Right ventricle myocardium inferior (tissue), 1 donor: ENCODE results near the gene RUNX2. TPM values are rescaled to one million over a fixed set of nuclear protein-coding genes. Genes with fewer than 3 reads are reported as not detected.
A peak's percentile ranks its signal among the peaks of the same experiment; 100 is the strongest.
"Not testable (repeated sequence)": the region's sequence is repeated elsewhere in the genome, so short reads cannot be mapped to it uniquely, and the experiment has no call there.

Source experiments
- ATAC-seq: fragments of 200-7000 bp; cut with Tn5 transposase; one replicate; pipeline ENCODE4 v1.9.1; 2020; ENCODE audit warnings: mild to moderate bottlenecking, moderate library complexity
- DNase-seq: peaks from one replicate; pipeline ENCODE4 v3.0.0; 2021; ENCODE audit errors: missing footprints
- intact Hi-C: fragments of 100-400 bp; cut with DNase I; formaldehyde crosslinking; loops from one replicate; pipeline ENCODE4 v1.11.0; 2022
- total RNA-seq: library from RNA; stranded (reverse); fragmentation: NEBNext Ultra II Directional; extraction: Animal tissue kit (Norgen Biotek cat#: 25700); gene quantifications from one replicate; pipeline ENCODE4 v1.2.1, GENCODE V29; 2021
- donor health status: DM: no; HTN: yes; CAD: no; lungs with severe emphysema.

Gene RUNX2
- total RNA-seq, 1 donor from 2014 or later = 0.43 TPM

GRCh38 chr6:45663251-45664221 lies 335.4 kb downstream of the RUNX2 start:
- ATAC-seq = peak; percentile 61
- no peak for DNase-seq

GRCh38 chr6:45664707-45665106 lies 336.6 kb downstream of the RUNX2 start:
- ATAC-seq (no peak), DNase-seq (no peak)
- intact Hi-C loops = no loop called here

More at GRCh38 chr6:45663251-45664221, 335.4 kb downstream of the RUNX2 start:
- intact Hi-C loops = no loop called here

GRCh38 chr6:45665859-45666258 lies 337.7 kb downstream of the RUNX2 start:
- no peak for DNase-seq
- ATAC-seq = no peak
- intact Hi-C loops = no loop called here

- ATAC-seq (no peak), DNase-seq (no peak)
- intact Hi-C loops = no loop called here
Observed at GRCh38 chr6:45666846-45667245, 338.7 kb downstream of the RUNX2 start.

GRCh38 chr6:45667300-45667699 lies 339.2 kb downstream of the RUNX2 start:
- DNase-seq (no peak), ATAC-seq (no peak)
- intact Hi-C loops = no loop called here

- ATAC-seq (no peak), DNase-seq (no peak)
- intact Hi-C loops = no loop called here
Observed at GRCh38 chr6:45667766-45668165, 339.6 kb downstream of the RUNX2 start.

- ATAC-seq (no peak), DNase-seq (no peak)
- intact Hi-C loops = no loop called here
Observed at GRCh38 chr6:45668705-45669104, 340.6 kb downstream of the RUNX2 start.

- DNase-seq, ATAC-seq, intact Hi-C loops: not testable (repeated sequence)
Observed at GRCh38 chr6:45673167-45673566, 345.0 kb downstream of the RUNX2 start.

- intact Hi-C loops, DNase-seq, ATAC-seq: not testable (repeated sequence)
Observed at GRCh38 chr6:45675166-45675565, 347.0 kb downstream of the RUNX2 start.

- no peak for DNase-seq
- ATAC-seq = no peak
- intact Hi-C loops = no loop called here
Observed at GRCh38 chr6:45675634-45676033, 347.5 kb downstream of the RUNX2 start.

- intact Hi-C loops = no loop called here
- DNase-seq (no peak), ATAC-seq (no peak)
Observed at GRCh38 chr6:45676380-45676779, 348.2 kb downstream of the RUNX2 start.

- intact Hi-C loops = no loop called here
- peak; percentile 72 for ATAC-seq
- no peak for DNase-seq
Observed at GRCh38 chr6:45677381-45678284, 349.5 kb downstream of the RUNX2 start.

GRCh38 chr6:45678285-45678607 lies 350.1 kb downstream of the RUNX2 start:
- intact Hi-C loops = no loop called here
- DNase-seq (no peak), ATAC-seq (no peak)

- intact Hi-C loops = no loop called here
- ATAC-seq = no peak
Observed at GRCh38 chr6:45679163-45679562, 351.0 kb downstream of the RUNX2 start.

GRCh38 chr6:45679631-45680030 lies 351.5 kb downstream of the RUNX2 start:
- no peak for DNase-seq
- intact Hi-C loops = no loop called here
- no peak for ATAC-seq

More at GRCh38 chr6:45679163-45679562, 351.0 kb downstream of the RUNX2 start:
- DNase-seq = no peak

GRCh38 chr6:45681860-45682511 lies 353.9 kb downstream of the RUNX2 start:
- ATAC-seq = peak; percentile 44
- intact Hi-C loops = no loop called here
- DNase-seq = no peak

- intact Hi-C loops = no loop called here
- ATAC-seq = no peak
- no peak for DNase-seq
Observed at GRCh38 chr6:45684476-45684875, 356.3 kb downstream of the RUNX2 start.

GRCh38 chr6:45685076-45685475 lies 356.9 kb downstream of the RUNX2 start:
- intact Hi-C loops = no loop called here
- DNase-seq (no peak), ATAC-seq (no peak)
